VCaP (cell line): ENCODE results near the gene RHOT1.
"Not testable (repeated sequence)": the region's sequence is repeated elsewhere in the genome, so short reads cannot be mapped to it uniquely, and the experiment has no call there.

Experiments used
- H3K27ac ChIP-seq: fragments of 450-650 bp; 2 replicates; pipeline ENCODE4 v1.5.1; 2017
- CTCF ChIP-seq: fragments of 450-650 bp; conservative IDR thresholded peaks from 2 replicates; pipeline ENCODE4 v1.5.1; 2017; ENCODE audit warnings: mild to moderate bottlenecking, moderate library complexity

Gene RHOT1

DNA sequence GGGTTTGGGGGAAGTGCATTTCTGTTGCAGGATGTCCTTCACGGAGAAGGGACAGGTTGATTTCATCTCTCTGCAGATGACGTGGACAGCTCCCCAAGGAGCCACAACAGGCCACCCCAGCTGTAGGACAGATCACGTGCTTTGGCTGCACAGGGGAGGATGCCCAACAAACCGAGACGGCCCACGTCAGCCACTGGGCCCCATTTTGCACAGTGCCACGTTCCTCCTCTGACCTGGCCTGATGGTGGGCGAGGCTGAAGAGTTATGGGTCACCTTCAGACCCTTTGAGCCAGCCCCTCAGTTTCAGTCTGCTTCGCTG lies 114.4 kb downstream of the RHOT1 start:
- TF ChIP-seq CTCF: no peak
- H3K27ac ChIP-seq: no peak overlapping the region

GRCh38 chr17:32258383-32259140 lies 116.3 kb downstream of the RHOT1 start:
- no peak overlapping the region for H3K27ac ChIP-seq
- TF ChIP-seq CTCF: no peak

- no peak overlapping the region for H3K27ac ChIP-seq
- TF ChIP-seq CTCF: no peak
Observed at GRCh38 chr17:32259586-32259985, 117.3 kb downstream of the RHOT1 start.

GRCh38 chr17:32261417-32261736 lies 119.1 kb downstream of the RHOT1 start:
- no peak for TF ChIP-seq CTCF

DNA sequence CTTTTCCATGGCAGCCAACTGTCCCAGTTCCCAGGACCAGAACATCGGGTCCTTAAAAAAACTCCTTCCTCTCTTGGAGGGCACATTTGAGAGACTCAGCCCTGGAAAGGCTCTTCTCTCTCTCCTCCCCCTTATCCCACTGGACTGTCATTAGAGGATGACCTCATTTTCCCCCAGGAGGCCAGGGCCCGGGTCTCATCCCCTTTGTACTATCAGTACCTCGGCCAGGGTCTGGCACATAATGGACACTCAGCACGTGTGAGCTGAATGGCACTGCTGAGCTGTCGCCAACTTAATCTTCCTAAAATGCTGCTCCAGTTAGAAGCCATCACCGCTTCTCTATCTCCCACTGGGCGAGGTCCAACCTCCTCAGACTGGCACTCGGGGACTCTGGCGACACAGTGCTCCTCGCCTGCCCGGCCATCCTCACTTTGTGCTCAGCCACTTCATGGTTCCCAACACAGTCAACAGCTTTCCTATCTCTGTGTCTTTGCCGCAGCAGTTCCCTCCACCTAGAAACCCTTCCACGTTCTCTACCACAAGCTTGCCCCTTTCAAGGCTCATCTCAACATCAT lies 119.7 kb downstream of the RHOT1 start:
- H3K27ac ChIP-seq: no peak overlapping the region
- no peak for TF ChIP-seq CTCF

More at GRCh38 chr17:32261417-32261736, 119.1 kb downstream of the RHOT1 start:
- H3K27ac ChIP-seq: no peak overlapping the region

DNA sequence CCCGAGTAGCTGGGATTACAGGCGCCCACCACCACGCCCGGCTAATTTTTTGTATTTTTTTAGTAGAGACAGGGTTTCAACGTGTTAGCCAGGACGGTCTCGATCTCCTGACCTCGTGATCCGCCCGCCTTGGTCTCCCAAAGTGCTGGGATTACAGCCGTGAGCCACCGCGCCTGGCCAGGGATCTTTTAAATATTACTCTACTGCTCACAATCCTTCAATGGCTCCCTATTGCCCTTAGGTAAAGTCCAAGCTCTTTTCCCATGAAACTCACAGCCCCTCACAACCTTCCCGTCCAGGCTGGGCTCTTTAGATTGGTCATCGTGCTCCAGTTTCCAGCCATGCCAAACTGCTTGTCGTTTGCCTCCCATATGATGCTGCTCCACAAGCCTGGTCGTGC lies 121.2 kb downstream of the RHOT1 start:
- not testable (repeated sequence) for H3K27ac ChIP-seq

GRCh38 chr17:32264140-32264799 lies 122.0 kb downstream of the RHOT1 start:
- H3K27ac ChIP-seq: no peak overlapping the region
- TF ChIP-seq CTCF: peak; percentile 68

DNA sequence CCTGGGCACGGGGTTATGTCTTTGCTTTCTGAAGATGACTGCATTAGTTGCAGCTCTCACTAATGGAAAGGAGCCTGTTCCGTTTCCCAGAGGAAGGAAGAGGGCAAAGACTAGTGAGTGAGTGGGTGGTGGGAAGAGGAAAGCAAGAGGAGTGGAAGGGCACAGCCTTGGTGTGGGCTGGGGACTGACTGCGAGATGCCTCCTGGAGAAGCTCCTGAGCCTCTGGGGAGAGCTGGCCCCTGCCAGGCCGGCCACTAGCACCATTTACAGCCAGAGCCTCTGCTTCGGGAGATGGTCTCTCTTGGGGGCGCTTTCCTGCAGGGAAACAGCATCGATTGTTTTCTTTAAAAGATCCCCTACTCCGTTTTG lies 122.5 kb downstream of the RHOT1 start:
- no peak overlapping the region for H3K27ac ChIP-seq
- no peak for TF ChIP-seq CTCF
